Measurements from ENCODE around the gene B3GLCT. TPM values are rescaled to one million over a fixed set of nuclear protein-coding genes. Genes with fewer than 3 reads are reported as not detected.

Gene B3GLCT
- total RNA-seq, 3 donors from 2014 or later: 7.5 to 19.2 (median 10.5) TPM

DNA sequence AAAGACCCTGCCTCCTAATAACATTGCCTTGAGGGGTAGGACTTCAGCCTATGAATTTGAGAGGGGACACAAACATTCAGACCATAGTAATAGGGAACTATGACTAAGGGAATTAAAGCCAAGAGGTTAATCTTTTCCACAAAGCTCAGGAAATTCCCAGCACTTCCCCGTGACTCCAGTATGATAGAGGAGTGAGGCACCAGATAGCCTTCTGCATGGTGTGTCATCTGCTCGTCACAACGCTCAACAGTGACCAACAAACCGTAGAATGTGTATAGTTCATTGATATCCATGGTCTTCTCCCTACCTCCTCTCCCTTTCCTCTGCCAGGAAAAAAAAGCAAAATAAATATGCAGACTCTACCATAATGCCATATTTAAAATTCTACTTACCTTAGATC lies 64.4 kb downstream of the B3GLCT start:
- H3K4me3 ChIP-seq: no peak overlapping the region
- intact Hi-C loops (cut with DNase I; ENCODE audit: low total_unique reads): no loop called here
- H3K27ac ChIP-seq: no peak overlapping the region
- H3K27me3 ChIP-seq: no peaks in the 10 kb centered on the region
- H3K9me3 ChIP-seq: peaks cover 0 to 3% of the 10 kb centered on the region in 2 donors
- no peak for DNase-seq (ENCODE audit: low spot score in 2 of 2)
- H3K4me1 ChIP-seq: no peaks in the 10 kb centered on the region
- H3K36me3 ChIP-seq: no peaks in the 10 kb centered on the region
- TF ChIP-seq POLR2A (IDR thresholded peaks at IDR 0.05) (no peak), CTCF (IDR thresholded peaks at IDR 0.05) (no peak), POLR2AphosphoS5 (IDR thresholded peaks at IDR 0.05) (no peak)

- TF ChIP-seq CTCF (IDR thresholded peaks at IDR 0.05) (no peak), POLR2A (IDR thresholded peaks at IDR 0.05) (no peak), POLR2AphosphoS5 (IDR thresholded peaks at IDR 0.05) (no peak)
- peaks cover 11% of the 10 kb centered on the region in 2 donors for H3K9me3 ChIP-seq
- no peak overlapping the region for H3K4me3 ChIP-seq
- intact Hi-C loops (cut with DNase I; ENCODE audit: low total_unique reads): no loop called here
- H3K27me3 ChIP-seq: no peaks in the 10 kb centered on the region
- H3K4me1 ChIP-seq: no peaks in the 10 kb centered on the region
- DNase-seq (ENCODE audit: low spot score in 2 of 2): no peak
- peaks cover 3% of the 10 kb centered on the region for H3K36me3 ChIP-seq
- no peak overlapping the region for H3K27ac ChIP-seq
Observed at GRCh38 chr13:31267126-31267784, 67.5 kb downstream of the B3GLCT start.

GRCh38 chr13:31274390-31274789 lies 74.6 kb downstream of the B3GLCT start:
- no peak overlapping the region for H3K27ac ChIP-seq
- DNase-seq (ENCODE audit: low spot score in 2 of 2): no peak
- intact Hi-C loops (cut with DNase I; ENCODE audit: low total_unique reads): no loop called here
- peaks cover 11% of the 10 kb centered on the region in 2 donors for H3K9me3 ChIP-seq
- no peak overlapping the region for H3K4me3 ChIP-seq
- H3K36me3 ChIP-seq: peaks cover 3% of the 10 kb centered on the region
- no peak for TF ChIP-seq POLR2AphosphoS5 (IDR thresholded peaks at IDR 0.05)
- no peak for TF ChIP-seq CTCF (IDR thresholded peaks at IDR 0.05)
- H3K4me1 ChIP-seq: no peaks in the 10 kb centered on the region
- H3K27me3 ChIP-seq: no peaks in the 10 kb centered on the region

DNA sequence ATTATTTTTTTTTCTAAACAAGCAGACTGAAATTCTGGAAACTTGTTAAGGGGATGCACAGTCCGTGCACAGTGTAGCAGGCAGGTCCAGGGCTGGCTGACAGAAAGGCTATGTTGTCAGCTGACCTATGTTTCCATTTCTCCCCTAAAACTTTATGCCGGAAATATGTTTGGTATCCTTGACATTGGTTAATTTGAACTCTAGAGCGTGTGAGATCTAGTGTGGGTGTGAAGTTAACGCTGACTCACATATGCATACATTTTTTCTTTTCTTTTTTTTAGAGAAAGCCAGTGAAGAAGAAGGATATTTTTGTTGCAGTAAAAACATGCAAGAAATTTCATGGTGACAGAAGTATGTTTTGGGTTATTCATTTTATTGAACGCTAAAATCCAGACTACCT lies 76.6 kb downstream of the B3GLCT start:
- no peak overlapping the region for H3K4me3 ChIP-seq
- H3K27me3 ChIP-seq: no peaks in the 10 kb centered on the region
- intact Hi-C loops (cut with DNase I; ENCODE audit: low total_unique reads): no loop called here
- no peaks in the 10 kb centered on the region for H3K4me1 ChIP-seq
- H3K36me3 ChIP-seq: no peaks in the 10 kb centered on the region
- TF ChIP-seq CTCF (IDR thresholded peaks at IDR 0.05) (no peak), POLR2A (IDR thresholded peaks at IDR 0.05) (no peak), POLR2AphosphoS5 (IDR thresholded peaks at IDR 0.05) (no peak)
- H3K9me3 ChIP-seq: no peaks in the 10 kb centered on the region
- no peak for DNase-seq (ENCODE audit: low spot score in 2 of 2)
- H3K27ac ChIP-seq: no peak overlapping the region

- Histone ChIP-seq H3K9me3 (no peaks in the 10 kb centered on the region), H3K4me1 (no peaks in the 10 kb centered on the region), H3K36me3 (no peaks in the 10 kb centered on the region), H3K27me3 (no peaks in the 10 kb centered on the region), H3K4me3 (no peak overlapping the region), H3K27ac (no peak overlapping the region)
- no peak for DNase-seq (ENCODE audit: low spot score in 2 of 2)
- intact Hi-C loops (cut with DNase I; ENCODE audit: low total_unique reads): no loop called here
- no peak for TF ChIP-seq POLR2A (IDR thresholded peaks at IDR 0.05)
Observed at GRCh38 chr13:31278869-31279268, 79.1 kb downstream of the B3GLCT start.

Data from breast epithelium (tissue), 4 donors.